NCI-H526 treated with DMSO at 0.1 percent for 48 hours (cell line): Measurements from ENCODE around the gene DNAL1.
A peak's percentile ranks its signal among the peaks of the same experiment; 100 is the strongest.
"Not testable (repeated sequence)": the region's sequence is repeated elsewhere in the genome, so short reads cannot be mapped to it uniquely, and the experiment has no call there.

ENCODE experiments used
- DNase-seq: peaks from one replicate; lab custom pipeline; 2025; lab: John Stamatoyannopoulos, UW

Gene DNAL1, protein sequence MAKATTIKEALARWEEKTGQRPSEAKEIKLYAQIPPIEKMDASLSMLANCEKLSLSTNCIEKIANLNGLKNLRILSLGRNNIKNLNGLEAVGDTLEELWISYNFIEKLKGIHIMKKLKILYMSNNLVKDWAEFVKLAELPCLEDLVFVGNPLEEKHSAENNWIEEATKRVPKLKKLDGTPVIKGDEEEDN

GRCh38 chr14:73644531-73645247 lies at the start of gene DNAL1:
Gene DNAL1 (plus strand): TSS chr14:73644986. CDS start chr14:73645040, 54 bp downstream.
- peak; percentile 93 for DNase-seq

- no peak for DNase-seq
These were observed 45.3 kb upstream of the DNAL1 start for GRCh38 chr14:73599499-73599898.

DNA sequence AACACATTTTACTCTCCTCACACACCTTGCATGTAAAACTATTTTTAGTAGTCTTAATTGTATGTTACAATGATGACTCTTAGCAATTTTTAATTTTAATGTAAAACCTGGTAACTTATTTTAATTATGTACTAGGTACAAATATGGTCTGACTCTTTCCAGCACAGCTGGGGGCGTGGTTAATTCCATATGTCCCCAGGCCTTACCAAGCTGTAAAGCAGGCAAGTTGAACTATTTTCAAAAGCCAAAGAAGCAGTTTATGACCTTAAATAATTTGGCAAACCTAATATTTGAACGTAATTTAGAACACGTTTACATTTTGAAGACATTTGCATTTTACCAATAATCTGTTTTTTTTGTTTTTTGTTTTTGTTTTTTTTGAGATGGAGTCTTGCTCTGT lies 41.8 kb upstream of the DNAL1 start:
- no peak for DNase-seq

DNA sequence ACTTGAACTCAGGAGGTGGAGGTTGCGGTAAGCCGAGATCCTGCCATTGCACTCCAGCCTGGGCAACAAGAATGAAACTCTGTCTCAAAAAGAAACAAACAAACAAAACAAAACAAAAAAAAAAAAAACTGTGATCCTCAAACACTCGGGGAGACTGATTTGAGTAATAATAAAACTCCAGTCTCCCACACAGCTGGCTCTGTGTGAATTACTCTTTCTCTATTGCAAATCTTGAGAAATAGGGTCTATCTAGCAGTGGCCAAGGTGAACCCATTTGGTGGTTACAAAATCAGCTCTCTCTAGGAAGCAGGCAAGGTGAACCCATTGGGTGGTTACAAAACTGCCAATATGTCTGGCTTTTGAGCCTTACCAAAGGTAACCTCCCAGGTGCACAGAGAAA lies 38.5 kb upstream of the DNAL1 start:
- DNase-seq: no peak

DNA sequence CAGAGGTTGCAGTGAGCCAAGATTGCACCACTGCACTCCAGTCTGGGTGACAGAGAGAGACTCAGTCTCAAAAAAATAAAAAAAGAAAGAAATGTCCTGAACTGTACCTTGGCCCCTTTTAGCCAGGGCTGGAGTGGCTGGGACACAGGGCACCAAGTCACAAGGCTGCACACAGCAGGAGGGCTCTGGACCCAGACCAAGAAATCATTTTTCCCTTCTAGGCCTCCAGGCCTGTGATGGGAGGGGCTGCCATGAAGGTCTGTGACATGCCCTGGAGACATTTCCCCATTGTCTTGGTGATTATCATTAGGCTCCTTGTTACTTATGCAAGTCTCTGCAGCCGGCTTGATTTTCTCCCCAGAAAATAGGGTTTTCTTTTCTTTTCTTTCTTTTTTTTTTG lies 37.5 kb upstream of the DNAL1 start:
- no peak for DNase-seq

DNA sequence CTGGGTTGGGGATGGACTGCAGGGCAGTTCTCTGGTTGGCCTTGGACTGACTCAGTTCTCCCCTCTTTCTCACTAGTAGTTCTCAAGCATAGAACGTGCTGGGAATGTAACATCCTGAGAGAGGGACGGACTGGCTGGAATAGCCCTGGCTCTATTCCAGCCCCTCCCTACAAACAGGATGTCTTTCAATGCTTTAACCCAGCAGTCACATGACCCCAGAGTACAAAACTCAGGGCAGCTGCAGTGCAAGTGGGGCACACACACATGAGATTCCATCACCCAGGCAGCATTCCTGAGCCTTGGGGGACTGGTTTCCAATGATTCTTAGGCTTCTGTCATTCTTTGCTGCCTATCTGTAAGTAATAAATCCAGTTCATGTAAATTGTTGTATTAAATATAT lies 34.1 kb upstream of the DNAL1 start:
- no peak for DNase-seq

- DNase-seq: peak; percentile 72
These were observed 32.3 kb upstream of the DNAL1 start, which contains the start of gene ACOT6 for GRCh38 chr14:73612339-73613045. Gene ACOT6 (plus strand): TSS chr14:73612517. CDS start chr14:73612572, 55 bp downstream.

DNA sequence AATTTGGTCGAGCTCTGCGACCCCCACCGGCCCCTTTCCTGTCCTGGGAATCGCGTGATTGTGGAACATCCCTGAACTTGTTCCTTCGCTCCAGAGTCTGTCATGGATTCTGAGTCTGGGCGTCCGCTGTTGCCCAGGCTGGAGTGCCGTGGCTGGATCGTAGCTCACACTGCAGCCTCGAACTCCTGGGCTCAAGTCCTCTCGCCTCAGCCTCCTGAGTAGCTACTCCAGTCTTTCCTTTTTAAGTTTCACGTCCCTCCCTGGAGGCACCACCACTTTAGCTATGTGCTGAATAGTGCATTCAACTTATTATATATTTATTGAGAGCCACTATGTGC lies 31.8 kb upstream of the DNAL1 start:
- peak; percentile 33 for DNase-seq

DNA sequence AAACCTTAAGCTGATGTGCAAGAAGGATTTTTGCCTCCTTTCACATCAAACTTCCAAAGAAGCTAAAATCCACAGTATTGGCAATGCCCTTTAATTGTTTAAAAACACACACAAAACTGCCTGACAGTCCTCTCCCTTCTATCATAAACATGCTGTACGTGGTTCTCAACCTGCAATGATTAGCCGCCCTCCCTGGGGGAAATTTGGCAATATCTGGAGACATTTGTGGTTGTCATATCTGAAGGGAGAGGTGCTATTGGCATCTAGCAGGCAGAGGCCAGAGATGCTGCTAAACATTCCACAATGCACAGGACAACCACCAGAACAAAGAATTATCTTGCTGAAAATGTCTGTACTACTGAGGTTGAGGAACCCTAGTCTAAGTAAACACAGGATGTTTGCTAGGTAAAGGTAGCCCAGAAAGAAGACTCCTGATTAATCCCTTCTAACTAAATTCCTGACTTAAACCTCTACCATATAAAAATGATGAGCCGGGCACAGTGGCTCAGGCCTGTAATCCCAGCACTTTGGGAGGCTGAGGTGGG lies 31.3 kb upstream of the DNAL1 start:
- DNase-seq: no peak

DNA sequence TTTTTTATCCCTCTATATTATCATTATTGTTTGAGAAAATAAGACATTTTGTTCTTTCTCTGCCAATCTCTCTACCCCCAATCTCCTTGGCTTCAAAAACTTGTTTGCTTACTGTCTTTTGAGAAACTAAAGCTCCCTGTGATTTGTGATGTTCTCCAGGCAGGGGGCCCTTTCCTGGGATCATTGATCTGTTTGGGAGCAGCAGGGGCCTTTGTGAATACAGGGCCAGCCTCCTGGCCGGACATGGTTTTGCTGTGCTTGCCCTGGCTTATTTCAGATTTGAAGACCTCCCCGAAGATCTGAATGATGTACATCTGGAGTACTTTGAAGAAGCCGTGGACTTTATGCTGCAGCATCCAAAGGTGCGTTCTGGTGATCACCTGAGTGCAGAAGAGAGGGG lies 28.0 kb upstream of the DNAL1 start:
- no peak for DNase-seq

- no peak for DNase-seq
These were observed 25.3 kb upstream of the DNAL1 start for GRCh38 chr14:73619524-73619923.

- DNase-seq: no peak
These were observed 24.5 kb upstream of the DNAL1 start for GRCh38 chr14:73620268-73620667.

GRCh38 chr14:73623504-73624054 lies 21.2 kb upstream of the DNAL1 start:
- no peak for DNase-seq

DNA sequence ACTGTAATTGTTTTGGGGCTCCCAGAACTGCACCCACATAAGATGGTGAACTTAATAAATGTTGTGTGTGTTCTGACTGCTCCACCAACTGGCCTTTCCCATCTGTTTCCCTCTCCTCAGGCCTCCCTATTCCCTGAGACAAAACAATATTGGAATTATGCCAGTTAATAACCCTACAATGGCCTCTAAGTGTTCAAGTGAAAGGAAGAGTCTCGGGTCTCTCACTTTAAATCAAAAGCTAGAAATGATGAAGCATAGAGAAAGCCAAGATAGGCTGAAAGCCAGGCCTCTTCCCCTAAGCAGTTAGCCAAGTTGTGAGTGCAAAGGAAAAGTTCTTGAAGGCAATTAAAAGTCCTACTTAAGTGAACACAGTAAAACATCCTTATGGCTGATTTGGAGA lies 19.1 kb upstream of the DNAL1 start:
- DNase-seq: no peak

DNA sequence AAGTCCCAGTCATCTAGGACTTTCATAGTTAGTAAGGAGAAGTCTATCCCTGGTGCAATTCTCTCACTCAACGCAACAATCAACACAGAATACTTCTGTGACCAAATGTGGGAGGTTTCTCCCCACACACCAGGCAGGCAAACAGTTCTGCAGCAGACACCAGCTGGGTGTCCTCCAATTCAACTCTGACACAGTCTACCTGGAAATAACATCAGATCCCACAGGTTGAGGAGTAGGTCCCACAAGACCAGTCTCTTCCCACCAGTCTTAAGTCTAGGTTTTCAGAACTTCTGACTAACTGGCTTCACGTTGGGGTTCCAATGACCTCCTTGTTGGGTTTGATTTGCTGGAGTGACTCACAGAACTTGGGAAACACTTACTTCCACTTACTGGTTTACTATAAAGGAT lies 17.6 kb upstream of the DNAL1 start:
- no peak for DNase-seq

DNA sequence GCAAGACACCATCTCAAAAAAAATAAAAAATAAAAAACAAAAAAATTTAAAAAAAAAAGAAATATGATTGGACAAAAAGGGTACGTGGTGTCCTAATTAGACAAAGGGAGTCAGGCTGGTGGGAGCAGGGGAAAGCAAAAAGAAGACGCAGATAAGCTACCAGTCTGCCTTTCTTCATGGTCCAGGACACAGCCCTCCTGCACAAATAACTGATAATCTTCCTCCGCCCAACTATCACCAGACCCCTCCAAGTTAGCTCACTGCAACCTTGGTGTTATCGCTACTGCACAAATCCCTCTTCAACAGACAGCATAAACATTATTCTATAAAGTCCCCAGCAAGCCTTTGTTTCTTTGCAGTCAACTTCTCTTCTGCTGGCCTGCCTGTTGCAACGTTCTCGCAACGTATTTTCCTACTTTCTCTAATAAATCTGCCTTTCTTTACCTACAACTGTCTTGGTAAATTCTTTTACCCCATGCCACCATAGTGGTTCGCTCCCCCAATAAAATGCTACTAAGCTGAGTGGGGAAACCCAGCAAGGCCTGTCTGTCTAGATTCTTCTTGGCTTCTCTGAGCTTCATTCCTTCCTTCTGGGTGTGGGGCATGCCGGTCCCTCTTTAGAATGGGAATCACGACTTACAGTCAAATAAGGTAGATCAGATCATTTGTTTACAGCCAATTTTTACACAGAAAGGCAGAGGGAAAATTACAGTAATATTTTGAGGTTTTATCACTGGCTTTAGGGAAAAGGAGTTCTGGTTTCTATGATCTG lies 14.6 kb upstream of the DNAL1 start:
- DNase-seq: no peak

GRCh38 chr14:73633116-73634010 lies 11.4 kb upstream of the DNAL1 start:
- DNase-seq: peak; percentile 19

GRCh38 chr14:73634011-73634833 lies 10.6 kb upstream of the DNAL1 start:
- no peak for DNase-seq

DNA sequence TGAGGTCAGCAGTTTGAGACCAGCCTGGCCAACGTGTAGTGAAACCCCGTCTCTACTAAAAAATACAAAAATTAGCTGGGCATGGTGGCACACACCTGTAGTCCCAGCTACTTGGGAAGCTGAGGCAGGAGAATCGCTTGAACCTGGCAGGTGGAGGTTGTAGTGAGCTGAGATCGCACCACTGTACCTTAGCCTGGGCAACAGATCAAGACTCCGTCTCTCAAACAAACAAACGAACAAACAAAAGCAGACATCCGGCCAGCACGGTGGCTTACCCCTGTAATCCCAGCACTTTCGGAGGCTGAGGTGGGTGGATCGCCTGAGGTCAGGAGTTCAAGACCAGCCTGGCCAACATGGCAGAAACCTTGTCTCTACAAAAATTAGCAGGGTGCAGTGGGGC lies 8.4 kb upstream of the DNAL1 start:
- not testable (repeated sequence) for DNase-seq

- DNase-seq: no peak
These were observed 7.0 kb upstream of the DNAL1 start for GRCh38 chr14:73637830-73638229.
